Muscle of arm (tissue), 14 donors: Measurements from ENCODE around the gene CDK9. TPM values are rescaled to one million over a fixed set of nuclear protein-coding genes. Genes with fewer than 3 reads are reported as not detected.

Experiments
- DNase-seq: peaks from one replicate; pipeline ENCODE4 v3.0.0-alpha.2; 2013
- long read RNA-seq, 11 donors: transcript quantifications; one replicate each; lab custom pipeline, GENCODE V29; 2026
- polyA plus RNA-seq, 12 donors: library from polyadenylated mRNA; unstranded; fragments of 120-200 nt; gene quantifications; one replicate each; pipeline ENCODE4 v1.2.1, GENCODE V29; 2013; ENCODE audit not compliant: insufficient read length in 12 of 12

The CDK9 gene
- 10 to 100 TPM in 11 of 12 donors, not detected in 1; 29.1 to 50.2 (median 38.6) TPM for polyA plus RNA-seq
- long read RNA-seq, donor 1, transcript CDK9-205 (2 exons, 458 nt), result minor isoform, 7 of 32 reads
- long read RNA-seq, donor 1, transcript CDK9-201 (7 exons, 2,463 nt), result major isoform, 9 of 32 reads
- long read RNA-seq, donor 1, partial matches to known transcripts, result 12 of 32 reads
- long read RNA-seq, donor 1, other reads (novel, unspliced or antisense), result 0 of 32 reads
- long read RNA-seq, donor 2, transcript CDK9-201 (7 exons, 2,463 nt), result major isoform, 7 of 17 reads
- long read RNA-seq, donor 2, partial matches to known transcripts, result 0 of 17 reads
- long read RNA-seq, donor 2, other reads (novel, unspliced or antisense), result 5 of 17 reads
- long read RNA-seq, donor 3, transcript CDK9-201 (7 exons, 2,463 nt), result major isoform, 8 of 10 reads
- long read RNA-seq, donor 3, partial matches to known transcripts, result 0 of 10 reads
- long read RNA-seq, donor 3, other reads (novel, unspliced or antisense), result 0 of 10 reads
- long read RNA-seq, donor 4, partial matches to known transcripts, result 0 of 8 reads
- long read RNA-seq, donor 4, other reads (novel, unspliced or antisense), result 0 of 8 reads
- long read RNA-seq, donor 5, result 0 reads
- long read RNA-seq, donor 6, transcript CDK9-201 (7 exons, 2,463 nt), result major isoform, 5 of 7 reads
- long read RNA-seq, donor 6, partial matches to known transcripts, result 0 of 7 reads
- long read RNA-seq, donor 6, other reads (novel, unspliced or antisense), result 0 of 7 reads
- long read RNA-seq, donor 7, transcript CDK9-201 (7 exons, 2,463 nt), result major isoform, 9 of 13 reads
- long read RNA-seq, donor 7, partial matches to known transcripts, result 0 of 13 reads
- long read RNA-seq, donor 7, other reads (novel, unspliced or antisense), result 0 of 13 reads
- long read RNA-seq, donor 8, transcript CDK9-201 (7 exons, 2,463 nt), result major isoform, 9 of 17 reads
- long read RNA-seq, donor 8, partial matches to known transcripts, result 5 of 17 reads
- long read RNA-seq, donor 8, other reads (novel, unspliced or antisense), result 0 of 17 reads
- long read RNA-seq, donor 9, transcript CDK9-201 (7 exons, 2,463 nt), result major isoform, 11 of 18 reads
- long read RNA-seq, donor 9, partial matches to known transcripts, result 6 of 18 reads
- long read RNA-seq, donor 9, other reads (novel, unspliced or antisense), result 0 of 18 reads
- long read RNA-seq, donor 10, transcript CDK9-201 (7 exons, 2,463 nt), result major isoform, 12 of 15 reads
- long read RNA-seq, donor 10, partial matches to known transcripts, result 0 of 15 reads
- long read RNA-seq, donor 10, other reads (novel, unspliced or antisense), result 0 of 15 reads
- long read RNA-seq, donor 11, transcript CDK9-201 (7 exons, 2,463 nt), result major isoform, 11 of 28 reads
- long read RNA-seq, donor 11, partial matches to known transcripts, result 12 of 28 reads
- long read RNA-seq, donor 11, other reads (novel, unspliced or antisense), result 0 of 28 reads

DNA sequence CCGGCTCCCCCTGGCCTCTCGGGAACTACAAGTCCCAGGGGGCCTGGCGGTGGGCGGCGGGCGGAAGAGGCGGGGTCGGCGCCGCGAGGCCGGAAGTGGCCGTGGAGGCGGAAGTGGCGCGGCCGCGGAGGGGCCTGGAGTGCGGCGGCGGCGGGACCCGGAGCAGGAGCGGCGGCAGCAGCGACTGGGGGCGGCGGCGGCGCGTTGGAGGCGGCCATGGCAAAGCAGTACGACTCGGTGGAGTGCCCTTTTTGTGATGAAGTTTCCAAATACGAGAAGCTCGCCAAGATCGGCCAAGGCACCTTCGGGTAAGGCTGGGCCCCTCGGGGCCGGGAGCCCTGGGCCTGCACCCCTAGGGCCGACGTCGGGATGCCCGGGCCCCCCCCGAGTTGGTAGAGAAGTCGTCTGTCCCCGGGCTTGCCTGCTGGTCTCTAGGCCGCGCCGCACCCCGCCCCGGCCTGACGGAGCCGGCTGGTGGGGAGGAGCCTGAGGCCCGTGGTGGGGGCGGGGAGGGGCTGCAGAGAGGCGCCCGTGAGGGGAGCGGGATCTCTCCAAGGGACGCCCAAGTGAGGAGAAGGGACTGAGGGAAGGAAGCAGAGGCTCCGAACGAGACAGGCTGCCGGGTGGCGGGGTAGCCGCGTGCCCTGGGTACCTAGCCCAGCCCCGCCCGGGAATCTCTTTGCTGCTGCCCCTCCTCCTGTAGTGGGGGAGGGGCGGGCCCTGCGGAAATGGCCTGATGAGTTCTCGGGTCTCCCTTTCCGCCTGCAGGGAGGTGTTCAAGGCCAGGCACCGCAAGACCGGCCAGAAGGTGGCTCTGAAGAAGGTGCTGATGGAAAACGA is at the start of gene CDK9:
CDK9 (plus strand) TSS at position 102 of the 840 bp plus-strand sequence; CDS start at position 217, 115 bp downstream.
- peak; percentile 87 for DNase-seq

DNA sequence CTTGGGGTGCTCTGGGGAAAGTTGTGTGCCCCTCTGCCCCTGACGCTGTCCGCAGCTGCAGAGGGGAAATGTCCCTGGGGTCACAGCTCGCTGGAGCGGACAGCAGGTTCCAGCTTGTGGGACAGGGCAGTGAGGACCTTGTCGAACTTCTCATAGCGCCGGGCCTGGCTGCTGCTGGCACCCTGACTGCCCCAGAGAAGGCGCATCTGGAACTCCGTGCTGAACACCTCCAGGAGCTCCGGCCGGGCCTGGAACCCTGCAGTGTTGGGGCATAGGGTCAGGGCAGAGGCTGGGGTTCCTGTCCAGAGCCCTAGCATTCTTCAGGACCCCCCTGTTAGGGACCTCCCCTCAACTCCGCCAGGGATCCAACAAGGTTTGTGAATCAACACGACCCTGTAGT is 47.2 kb upstream of the CDK9 start:
- DNase-seq, result no peak

DNA sequence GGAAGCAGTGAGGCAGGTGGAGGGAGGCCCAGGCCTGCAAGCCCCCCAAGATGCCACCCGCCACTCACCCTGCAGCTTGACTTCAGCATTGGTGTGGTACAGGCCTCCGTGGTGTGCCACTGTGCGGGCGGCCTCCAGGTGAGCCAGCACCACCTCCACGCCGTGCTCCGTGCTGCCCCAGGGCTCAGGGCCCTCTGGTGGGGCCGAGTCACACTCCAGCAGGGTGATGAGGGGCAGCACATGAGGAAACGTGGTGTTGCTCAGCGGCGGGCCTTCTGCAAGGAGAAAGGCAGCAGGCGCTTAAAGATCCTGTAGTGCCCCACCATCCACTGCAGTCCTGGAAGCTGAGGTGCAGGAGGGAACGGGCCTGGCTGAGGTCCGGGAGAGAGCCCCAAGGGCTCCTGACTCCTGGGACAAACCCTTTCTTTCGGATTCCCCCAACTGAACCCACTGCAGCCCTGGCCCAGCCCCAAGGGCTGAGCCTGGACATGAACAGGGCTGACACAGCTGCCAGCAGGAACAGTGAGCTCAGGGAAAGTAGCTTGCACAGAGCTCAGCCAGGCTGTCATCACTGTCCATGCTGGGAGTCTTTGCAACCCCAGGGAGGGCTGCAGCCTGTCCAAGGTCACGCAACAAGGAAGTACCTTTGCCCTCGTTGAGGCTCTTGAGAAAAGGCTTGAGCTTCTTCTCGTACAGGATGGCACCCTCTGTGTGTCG is 46.1 kb upstream of the CDK9 start:
- DNase-seq, result no peak

DNA sequence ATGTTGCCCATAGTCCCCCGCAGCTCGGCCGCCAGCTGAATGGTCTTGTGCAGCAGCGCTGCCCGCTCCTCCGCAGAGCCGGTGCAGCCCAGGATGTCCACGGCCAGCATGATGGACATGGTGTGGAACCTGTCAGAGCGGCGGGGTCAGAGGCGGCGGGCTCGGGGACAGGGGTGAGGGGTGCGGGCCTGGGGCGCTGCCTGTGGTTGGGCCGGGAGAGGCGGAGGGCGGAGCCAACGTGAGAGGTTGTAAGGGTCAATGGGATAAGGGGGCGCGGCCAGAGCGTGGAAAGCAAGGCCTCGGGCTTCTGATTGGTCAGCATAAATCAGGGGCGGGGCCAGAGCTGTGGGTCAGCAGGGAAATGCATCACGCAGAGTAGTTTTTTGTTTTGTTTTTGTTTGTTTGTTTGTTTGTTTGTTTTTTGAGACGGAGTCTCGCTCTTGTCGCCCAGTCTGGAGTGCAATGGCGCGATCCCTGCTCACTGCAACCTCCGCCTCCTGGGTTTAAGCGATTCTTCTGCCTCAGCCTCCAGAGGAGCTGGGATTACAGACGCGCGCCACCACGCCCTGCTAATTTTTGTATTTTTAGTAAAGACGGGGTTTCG is 43.9 kb upstream of the CDK9 start:
- peak; percentile 43 for DNase-seq

DNA sequence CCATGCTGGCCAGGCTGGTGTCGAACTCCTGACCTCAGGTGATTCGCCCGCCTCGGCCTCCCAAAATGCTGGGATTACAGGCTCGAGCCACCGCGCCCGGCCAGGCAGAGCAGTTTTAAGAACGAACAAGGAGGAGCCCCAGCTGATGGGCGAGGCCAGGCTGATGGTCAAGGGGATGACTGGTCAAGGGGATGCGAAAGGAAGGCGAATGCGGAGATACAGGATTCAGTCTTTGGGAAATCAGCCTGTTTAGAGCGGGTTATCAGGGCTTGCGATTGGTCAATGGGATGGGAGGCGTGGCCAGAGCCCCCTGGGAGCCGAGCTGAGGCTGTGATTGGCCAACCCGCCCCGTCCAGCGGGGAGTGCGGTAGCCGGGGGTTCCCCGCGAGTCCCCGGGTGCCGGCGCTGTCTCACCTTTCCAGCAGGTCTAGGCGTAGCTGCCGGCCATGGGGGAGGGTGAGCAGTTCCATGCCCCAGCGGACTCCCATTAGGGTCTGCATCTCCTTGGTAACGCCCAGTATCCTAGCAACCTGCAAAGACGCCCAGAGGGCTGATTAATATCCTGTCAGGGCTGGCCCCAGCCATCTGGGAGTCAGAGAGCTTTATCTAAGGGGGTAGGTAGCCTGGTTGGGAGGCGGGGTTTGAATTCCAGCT is 43.3 kb upstream of the CDK9 start:
- no peak for DNase-seq

DNA sequence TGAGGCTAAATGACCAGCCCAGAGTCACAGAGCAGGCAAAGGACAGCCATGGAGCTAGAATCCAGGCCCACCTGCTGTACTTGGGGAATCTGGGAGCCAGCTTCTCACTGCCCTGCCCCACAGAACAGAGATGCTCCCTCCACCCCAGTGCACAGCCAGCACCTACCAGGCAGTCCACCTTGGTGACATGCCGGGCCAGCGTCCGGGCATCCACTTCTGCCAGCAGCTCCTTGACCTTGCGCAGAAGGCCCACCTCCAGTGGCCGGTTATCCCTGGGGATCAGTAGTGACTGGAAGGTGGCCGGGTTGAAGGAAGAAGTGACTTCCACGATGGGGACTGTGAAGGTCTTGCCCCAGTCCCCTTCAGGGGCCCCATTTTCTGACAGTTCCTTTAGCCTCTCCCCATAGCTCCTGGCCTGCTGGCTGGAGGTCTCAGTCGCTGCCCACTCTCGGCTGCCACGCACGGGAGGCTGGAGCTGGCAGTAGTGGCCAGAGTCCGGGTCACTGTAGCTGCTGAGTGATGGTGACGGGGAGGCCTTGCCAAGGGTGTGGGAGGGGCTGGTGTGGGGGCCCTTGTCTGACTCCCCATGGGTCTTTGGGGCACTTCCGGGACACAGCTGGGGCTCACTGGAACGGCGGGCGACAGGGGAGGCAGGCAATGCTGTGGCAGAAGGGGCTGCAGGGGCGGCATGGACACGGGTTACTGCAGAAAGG is 41.3 kb upstream of the CDK9 start:
- no peak for DNase-seq

DNA sequence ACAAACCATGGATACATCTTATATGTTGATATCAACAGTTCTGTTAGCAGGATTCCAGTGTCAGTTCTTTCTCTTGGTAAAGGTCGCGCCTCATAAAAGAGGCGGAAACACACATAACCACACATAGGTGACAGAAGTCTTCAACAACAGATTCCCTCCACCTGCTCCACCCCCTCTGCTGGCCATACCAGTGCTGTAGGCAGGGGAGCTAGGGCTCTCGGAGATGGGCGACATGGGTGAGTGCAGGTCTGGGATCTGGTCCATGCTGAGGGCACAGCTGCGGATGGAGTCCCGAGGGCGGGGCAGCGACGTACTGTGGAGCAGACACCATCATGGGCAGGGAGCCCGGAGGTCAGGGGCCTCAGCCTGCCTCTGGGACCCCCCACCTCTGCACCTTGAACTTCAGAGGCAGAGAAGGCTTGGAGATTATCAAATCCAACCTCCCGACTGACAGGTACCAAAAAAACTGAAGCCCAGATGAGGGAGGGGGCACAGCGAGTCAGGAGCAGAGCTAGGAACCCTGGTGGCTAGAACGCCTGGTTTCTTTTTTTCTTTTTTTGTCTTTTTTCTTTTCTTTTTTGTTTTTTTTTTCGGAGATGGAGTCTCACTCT is 38.8 kb upstream of the CDK9 start:
- DNase-seq, result no peak

DNA sequence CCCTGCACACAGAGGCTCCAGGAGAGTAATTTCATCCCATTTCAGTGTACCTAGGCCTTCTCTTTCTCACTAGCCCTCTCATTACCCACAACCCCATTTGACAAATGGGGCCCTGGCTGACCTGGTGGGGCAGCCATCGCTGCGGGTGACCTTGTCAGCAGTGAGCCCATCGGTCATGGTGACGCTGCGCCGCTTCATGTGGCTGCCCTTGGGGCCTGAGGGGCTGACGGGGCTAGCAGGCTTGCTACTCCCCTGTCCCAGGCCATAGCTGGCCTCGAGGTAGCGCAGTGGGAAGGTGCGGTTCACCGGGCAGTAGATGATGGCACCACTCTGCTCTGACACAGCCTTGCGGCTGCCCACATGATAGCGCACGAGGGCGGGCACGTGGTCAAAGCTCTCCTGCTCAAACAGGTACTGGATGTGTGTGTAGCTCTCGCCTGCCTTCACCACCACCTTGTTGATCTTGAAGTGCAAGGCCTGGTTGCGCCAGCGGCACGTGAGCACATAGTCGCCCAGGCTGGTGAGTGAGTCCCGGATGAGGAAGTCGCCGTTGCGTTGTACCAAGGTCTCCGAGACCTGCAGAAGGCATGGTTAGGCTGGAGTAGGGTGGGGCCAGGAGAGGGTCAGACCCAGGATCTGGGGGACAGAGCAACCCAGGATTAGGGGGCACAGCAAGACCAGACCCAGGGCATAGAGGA is 36.6 kb upstream of the CDK9 start:
- DNase-seq, result no peak

DNA sequence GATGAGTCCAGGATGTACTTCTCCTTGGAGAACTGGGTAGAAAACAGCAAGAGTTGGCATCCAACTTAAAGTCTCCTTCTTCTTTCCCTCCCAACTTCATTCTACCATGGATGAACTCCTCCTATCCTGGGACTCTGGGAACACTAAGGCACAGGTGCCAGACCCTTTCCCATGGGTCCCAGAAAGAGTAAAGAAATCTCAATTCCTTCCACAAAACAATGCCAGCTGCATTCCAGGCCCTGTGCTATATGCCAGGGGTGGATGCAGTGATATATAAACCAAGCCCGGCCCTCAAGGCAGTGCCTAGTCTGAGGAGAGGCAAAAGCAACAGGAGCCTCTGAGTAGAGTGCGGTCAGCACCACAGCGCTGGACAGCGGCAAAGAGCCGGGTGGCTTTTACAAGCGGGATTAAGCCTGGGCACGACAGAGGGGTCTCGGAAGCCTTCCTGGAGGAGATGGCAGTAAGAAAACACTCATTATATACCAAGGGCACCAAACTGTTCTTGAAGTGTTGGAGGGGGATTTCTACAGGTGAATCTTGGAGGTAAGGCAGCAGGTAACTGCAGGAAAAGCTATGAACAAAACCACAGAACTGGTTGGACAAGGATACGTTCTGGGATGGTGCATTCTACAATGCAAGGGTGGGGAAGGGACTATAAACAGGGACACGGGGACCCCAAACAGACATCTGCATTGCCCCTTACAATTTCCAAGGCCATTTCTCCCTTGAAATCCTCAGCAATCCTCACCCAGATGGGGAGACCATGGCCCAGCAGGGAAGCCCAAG is 34.4 kb upstream of the CDK9 start:
- DNase-seq, result no peak

DNA sequence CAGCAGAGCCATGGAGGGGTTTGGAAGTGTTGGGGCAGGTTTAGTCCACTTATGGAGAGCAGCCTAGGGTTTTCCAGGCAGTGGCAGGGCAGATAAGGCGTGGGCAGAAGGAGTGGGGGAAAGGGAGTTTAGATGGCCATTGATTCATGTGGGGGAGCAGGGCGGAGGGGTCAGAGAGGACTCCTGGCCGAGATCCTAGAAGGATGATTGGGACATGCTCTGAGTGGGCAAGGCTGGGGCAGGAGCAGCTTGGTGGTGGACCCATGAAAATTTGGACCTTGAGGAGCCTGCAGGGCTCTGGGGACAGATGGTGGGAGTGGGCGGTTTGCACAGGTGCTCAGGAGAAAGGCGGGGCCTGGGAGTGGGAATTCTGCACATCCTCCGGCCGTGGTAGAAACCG is 32.7 kb upstream of the CDK9 start:
- no peak for DNase-seq

DNA sequence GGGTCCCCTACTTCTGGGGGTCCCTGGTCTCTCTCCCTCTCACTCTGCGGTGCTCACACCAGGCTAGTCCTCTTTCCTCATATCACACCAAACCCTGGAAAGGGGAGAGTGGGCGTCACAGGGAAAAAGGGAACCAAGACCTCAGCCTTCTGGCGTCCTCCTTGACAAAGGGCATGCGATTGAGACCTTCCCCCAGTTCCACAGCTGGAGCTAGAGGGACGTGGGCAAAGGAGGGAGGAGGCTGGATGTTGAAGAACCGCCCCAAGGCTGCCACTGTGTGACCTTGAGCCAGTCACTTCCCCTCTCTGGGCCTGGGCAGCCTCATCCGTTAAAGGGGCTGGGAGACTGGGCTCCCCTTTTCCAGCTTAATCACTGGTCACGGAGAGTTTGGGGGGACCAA is 32.2 kb upstream of the CDK9 start:
- DNase-seq, result no peak

DNA sequence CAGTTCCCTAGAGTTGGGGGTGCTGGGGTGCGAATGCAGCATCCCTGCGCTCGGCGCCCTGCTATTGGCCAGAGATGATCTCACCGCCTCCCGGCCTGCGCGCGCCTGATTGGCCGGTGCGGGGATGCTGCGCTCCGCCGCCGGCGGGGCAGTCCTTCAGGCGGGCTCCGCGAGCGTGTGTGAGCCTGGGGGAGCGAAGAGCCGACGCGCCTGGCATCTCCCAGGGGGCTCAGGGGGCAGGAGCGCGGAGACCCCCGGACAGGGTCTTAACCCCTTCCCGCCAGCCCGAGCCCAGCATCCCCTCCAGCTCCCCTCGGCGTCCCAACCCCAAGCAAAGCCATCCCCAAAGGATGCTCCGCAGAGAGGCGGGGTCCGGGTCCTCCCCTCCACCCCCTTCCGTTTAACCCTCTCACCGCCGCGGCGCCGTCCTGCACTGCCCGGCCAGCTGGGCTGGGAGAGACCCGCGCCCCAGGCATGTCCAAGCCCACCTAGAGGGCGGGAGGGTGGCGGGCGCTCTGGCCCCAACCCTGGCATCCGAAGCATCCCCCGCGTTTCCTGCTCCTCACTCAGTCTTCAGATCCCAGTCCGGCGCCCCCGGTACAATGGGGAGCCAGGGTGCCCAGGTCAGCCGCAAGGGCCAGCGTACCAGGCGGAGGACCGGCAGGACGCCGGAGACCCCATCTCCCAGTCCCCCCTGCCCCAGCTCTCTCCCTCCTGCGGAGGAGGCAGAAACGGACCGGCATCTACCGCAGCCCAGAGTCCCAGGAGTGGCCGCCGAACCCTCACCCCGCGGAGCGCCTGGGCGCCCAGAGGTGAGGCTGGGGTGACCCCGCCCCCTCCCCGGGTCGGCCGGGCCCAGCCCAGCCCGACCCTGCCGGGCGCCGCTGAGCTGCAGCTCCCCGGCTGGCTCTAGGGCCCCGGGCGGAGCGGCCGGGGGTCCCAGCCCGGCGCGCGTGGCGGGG is 31.5 kb upstream of the CDK9 start:
- no peak for DNase-seq

DNA sequence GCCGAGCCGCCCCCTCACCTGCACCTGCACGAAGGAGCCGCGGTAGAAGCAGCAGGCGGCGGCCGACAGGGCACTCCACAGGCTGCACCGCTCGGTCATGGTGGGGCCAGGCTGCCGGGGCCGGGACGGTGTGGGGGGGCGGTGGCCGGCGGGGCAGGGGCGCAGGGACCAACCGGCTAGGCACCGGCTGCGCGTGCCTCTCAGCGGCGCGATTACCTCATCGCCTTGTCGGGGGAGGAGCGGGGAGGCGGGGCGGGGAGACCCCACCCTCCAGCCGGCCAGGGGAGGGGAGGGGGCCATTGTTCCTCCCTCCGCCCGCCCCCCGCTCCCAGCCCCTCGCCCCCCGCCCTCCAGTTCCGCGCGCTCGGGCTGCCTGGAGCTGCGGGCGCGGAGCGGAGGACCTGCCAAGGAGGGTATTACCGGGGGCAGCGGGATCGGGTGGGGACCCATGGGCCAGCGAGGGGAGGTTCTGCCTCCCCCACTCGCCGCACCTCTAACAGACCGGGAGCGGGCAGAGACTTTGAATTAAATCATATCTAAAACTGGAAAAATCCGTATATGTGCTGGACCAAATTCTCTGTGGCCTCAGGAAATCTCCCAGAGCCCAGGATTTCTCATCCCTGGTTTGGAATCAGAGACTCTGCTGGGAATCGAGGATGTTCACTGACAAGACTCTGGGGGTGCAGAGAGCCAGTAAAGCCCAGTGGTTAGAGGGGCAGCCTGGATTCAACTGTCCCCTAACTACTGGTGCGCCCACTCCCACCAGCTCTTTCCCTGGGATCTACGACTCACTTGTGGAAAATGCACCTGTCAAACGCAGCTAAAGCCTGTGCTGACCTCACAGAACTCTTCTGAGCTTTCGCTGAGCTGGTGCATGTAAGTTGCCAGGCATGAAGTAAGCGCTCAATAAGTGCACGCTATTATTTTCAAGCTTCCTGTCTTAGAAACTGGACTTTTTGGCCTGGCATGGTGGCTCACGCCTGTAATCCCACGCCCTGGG is 30.5 kb upstream of the CDK9 start:
- DNase-seq, result no peak

DNA sequence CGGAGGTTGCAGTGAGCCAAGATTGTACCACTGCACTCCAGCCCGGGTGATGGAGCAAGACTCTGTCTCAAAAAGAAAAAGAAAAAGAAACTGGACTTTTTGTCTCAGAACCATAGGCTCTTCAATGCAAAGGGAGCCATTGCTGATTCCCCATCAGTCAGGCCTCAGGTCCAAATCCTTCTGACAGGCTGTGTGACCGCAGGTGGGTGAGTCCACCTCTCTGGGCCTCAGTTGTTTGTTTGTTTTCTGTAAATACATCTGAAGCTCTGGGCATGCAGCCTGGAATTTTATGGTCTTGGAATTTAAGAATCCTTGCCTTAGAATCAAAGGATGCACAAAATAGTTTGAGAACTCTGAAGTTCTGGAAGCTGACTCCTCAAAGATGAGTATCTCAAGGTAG is 29.6 kb upstream of the CDK9 start:
- DNase-seq, result no peak
